ENCODE measurements around the gene WAPL.

- no peak for TF ChIP-seq EZH2 (IDR thresholded peaks at IDR 0.05; ENCODE audit: borderline replicate concordance, low read length)
- TF ChIP-seq, protein P1, sequence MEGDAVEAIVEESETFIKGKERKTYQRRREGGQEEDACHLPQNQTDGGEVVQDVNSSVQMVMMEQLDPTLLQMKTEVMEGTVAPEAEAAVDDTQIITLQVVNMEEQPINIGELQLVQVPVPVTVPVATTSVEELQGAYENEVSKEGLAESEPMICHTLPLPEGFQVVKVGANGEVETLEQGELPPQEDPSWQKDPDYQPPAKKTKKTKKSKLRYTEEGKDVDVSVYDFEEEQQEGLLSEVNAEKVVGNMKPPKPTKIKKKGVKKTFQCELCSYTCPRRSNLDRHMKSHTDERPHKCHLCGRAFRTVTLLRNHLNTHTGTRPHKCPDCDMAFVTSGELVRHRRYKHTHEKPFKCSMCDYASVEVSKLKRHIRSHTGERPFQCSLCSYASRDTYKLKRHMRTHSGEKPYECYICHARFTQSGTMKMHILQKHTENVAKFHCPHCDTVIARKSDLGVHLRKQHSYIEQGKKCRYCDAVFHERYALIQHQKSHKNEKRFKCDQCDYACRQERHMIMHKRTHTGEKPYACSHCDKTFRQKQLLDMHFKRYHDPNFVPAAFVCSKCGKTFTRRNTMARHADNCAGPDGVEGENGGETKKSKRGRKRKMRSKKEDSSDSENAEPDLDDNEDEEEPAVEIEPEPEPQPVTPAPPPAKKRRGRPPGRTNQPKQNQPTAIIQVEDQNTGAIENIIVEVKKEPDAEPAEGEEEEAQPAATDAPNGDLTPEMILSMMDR (conservative IDR thresholded peaks at IDR 0.05 in 1 of 2, IDR thresholded peaks at IDR 0.05 in 1 of 2; ENCODE audit: extremely low read depth in 1 of 2, insufficient read depth in 1 of 2, low read depth in 1 of 2, low read length in 2 of 2) = no peak
These were observed 70.0 kb downstream of the WAPL start for GRCh38 chr10:86451604-86451960.

Measured in mammary epithelial cell (primary cell).